Measurements from ENCODE around the gene LGSN.

LGSN gene

DNA sequence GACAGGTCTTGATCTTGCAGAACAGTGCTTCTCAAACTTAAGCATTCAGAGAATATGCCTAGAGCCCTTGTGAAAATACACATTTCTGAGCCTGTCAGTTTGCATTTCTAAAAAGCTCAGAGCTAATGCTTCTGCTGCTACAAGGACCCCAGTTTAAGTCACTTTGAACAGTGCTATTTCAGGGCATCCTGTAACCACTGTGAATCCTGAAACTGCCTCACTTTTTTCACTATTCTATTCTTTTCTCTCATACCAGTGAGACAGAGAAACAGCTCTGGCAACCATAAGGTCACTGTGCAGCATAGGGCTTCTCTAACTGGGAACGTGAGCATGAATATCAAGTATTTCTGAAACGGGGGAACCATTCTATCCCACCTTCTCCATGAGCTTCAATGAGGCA lies 51.2 kb downstream of the LGSN start:
- Histone ChIP-seq H3K27ac (no peak overlapping the region), H3K4me1 (no peaks in the 10 kb centered on the region), H3K27me3 (no peaks in the 10 kb centered on the region), H3K4me3 (no peak overlapping the region), H3K9me3 (no peaks in the 10 kb centered on the region), H3K36me3 (no peaks in the 10 kb centered on the region)
- no peak for DNase-seq
- intact Hi-C loops (cut with DNase I; ENCODE audit: low total_unique reads), result no loop called here
- TF ChIP-seq, protein P1, sequence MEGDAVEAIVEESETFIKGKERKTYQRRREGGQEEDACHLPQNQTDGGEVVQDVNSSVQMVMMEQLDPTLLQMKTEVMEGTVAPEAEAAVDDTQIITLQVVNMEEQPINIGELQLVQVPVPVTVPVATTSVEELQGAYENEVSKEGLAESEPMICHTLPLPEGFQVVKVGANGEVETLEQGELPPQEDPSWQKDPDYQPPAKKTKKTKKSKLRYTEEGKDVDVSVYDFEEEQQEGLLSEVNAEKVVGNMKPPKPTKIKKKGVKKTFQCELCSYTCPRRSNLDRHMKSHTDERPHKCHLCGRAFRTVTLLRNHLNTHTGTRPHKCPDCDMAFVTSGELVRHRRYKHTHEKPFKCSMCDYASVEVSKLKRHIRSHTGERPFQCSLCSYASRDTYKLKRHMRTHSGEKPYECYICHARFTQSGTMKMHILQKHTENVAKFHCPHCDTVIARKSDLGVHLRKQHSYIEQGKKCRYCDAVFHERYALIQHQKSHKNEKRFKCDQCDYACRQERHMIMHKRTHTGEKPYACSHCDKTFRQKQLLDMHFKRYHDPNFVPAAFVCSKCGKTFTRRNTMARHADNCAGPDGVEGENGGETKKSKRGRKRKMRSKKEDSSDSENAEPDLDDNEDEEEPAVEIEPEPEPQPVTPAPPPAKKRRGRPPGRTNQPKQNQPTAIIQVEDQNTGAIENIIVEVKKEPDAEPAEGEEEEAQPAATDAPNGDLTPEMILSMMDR (IDR thresholded peaks at IDR 0.05), result no peak

DNA sequence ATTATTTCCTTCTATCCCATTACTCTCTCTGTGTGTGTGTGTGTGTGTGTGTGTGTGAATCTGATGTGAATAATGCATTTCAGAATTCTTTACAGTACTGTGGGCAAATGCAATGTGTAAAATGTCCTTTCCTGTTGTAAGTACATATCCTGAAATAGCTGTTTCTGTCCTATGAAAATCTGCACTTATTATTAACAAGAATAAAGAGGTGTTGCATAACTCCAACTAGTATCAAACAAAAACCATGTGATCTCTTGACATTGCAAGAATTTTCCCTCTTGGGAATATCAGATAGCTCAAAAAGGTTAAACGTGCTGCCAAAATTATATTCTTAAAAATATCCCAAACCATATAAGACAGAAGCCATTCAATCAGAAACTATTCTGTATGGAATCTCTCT lies 52.0 kb downstream of the LGSN start:
- intact Hi-C loops (cut with DNase I; ENCODE audit: low total_unique reads), result no loop called here
- TF ChIP-seq, protein P1 (IDR thresholded peaks at IDR 0.05), result no peak

DNA sequence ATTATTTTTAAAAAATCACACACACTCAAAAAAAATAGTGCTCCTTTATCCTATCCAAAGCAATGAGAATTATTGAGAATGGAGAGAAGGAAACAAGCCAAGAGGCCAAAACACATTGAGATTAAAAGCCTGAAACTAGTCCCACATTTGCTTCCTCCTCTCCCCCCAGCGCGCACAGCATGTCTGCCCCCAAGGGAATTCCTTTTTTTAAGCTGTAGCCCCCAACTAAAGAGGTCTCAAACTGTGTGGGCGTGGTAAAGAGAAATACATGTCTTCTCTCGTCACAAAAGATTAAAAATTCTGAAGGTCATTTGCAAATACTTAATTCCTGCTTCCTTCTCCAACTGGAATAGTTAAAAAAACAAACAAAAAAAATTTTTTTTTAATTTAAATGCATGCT lies 52.7 kb downstream of the LGSN start:
- no peaks in the 10 kb centered on the region for H3K27me3 ChIP-seq
- H3K4me1 ChIP-seq, result no peaks in the 10 kb centered on the region
- H3K36me3 ChIP-seq, result no peaks in the 10 kb centered on the region
- H3K27ac ChIP-seq, result no peak overlapping the region
- TF ChIP-seq, protein P1 (IDR thresholded peaks at IDR 0.05), result no peak
- H3K4me3 ChIP-seq, result no peak overlapping the region
- H3K9me3 ChIP-seq, result no peaks in the 10 kb centered on the region
- no peak for DNase-seq
- intact Hi-C loops (cut with DNase I; ENCODE audit: low total_unique reads), result no loop called here

More for the DNA sequence above, 52.0 kb downstream of the LGSN start:
- Histone ChIP-seq H3K4me1 (no peaks in the 10 kb centered on the region), H3K36me3 (no peaks in the 10 kb centered on the region), H3K27me3 (no peaks in the 10 kb centered on the region), H3K4me3 (no peak overlapping the region), H3K27ac (no peak overlapping the region), H3K9me3 (no peaks in the 10 kb centered on the region)
- no peak for DNase-seq

DNA sequence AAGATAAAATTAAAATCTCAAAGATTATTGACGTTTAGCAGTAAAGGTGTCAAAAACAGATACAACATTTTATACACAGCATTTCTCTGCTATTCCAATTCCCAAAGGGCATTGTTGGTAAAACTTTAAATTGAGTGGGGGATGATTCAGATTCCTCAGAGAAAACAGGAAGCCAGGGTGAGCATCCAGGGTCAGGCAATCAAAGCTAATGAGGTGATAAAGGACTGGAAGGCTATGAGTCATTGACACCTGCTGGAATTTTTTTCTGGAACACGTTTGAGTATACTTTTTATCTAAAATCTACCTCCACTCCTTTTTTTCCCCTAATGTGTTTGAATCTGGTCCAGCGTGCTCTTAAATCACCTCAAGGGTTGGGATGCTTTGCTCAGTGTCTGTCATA lies 56.3 kb downstream of the LGSN start:
- Histone ChIP-seq H3K36me3 (no peaks in the 10 kb centered on the region), H3K4me3 (no peak overlapping the region), H3K27ac (no peak overlapping the region), H3K27me3 (no peaks in the 10 kb centered on the region), H3K4me1 (no peaks in the 10 kb centered on the region), H3K9me3 (no peaks in the 10 kb centered on the region)
- TF ChIP-seq, protein P1 (IDR thresholded peaks at IDR 0.05), result no peak
- DNase-seq, result no peak
- intact Hi-C loops (cut with DNase I; ENCODE audit: low total_unique reads), result no loop called here

DNA sequence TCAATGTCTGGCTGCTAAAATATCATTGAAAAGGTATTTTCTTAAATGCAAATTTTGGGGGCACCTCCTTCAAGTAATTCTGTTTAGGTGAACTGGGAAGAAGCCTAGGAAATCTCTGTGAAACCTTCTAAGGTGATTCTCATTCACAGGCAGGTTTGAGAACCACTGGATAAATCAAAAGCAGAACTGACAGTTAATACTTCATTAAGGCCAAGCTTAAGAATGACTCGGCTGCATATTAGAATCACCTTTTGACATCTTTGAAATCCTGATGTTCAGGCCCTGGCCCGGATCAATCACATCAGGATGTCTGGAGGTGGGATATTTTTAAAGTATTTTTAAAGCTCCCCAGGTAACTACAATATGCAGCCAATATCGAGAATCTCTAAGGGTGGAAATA lies 58.0 kb downstream of the LGSN start:
- H3K4me1 ChIP-seq, result no peaks in the 10 kb centered on the region
- DNase-seq, result no peak
- no peaks in the 10 kb centered on the region for H3K9me3 ChIP-seq

More for the DNA sequence above, 58.0 kb downstream of the LGSN start:
- TF ChIP-seq, protein P1 (IDR thresholded peaks at IDR 0.05), result no peak
- Histone ChIP-seq H3K27ac (no peak overlapping the region), H3K27me3 (no peaks in the 10 kb centered on the region), H3K36me3 (no peaks in the 10 kb centered on the region), H3K4me3 (no peak overlapping the region)
- intact Hi-C loops (cut with DNase I; ENCODE audit: low total_unique reads), result no loop called here

Measured in tibial artery (tissue), 4 donors.